Liver (tissue), 9 donors: ENCODE data around the gene CCDC186. TPM values are rescaled to one million over a fixed set of nuclear protein-coding genes. Genes with fewer than 3 reads are reported as not detected.

ENCODE experiments used
- DNase-seq: peaks from one replicate; pipeline ENCODE4 v3.0.0-alpha.2; 2017; ENCODE audit warnings: low spot score
- H3K27ac ChIP-seq, 2 donors: one replicate each; pipeline ENCODE4 v1.7.0; 2013; ENCODE audit warnings: inconsistent platforms in 2 of 2, low read length in 2 of 2, control low read depth in 1 of 2, low read depth in 1 of 2, mild to moderate bottlenecking in 1 of 2
- H3K27me3 ChIP-seq, 4 donors: one replicate each; pipeline versions ENCODE4 v1.6.1 to v1.7.0; 2013; ENCODE audit warnings: low read length in 3 of 4, inconsistent platforms in 1 of 4, mild to moderate bottlenecking in 1 of 4, moderate library complexity in 1 of 4; ENCODE audit not compliant: control insufficient read depth in 4 of 4, insufficient read depth in 4 of 4
- H3K36me3 ChIP-seq, 4 donors: one replicate each; pipeline versions ENCODE4 v1.6.1 to v1.7.0; 2013; ENCODE audit warnings: low read length in 3 of 4, mild to moderate bottlenecking in 3 of 4, low read depth in 1 of 4, moderate library complexity in 1 of 4; ENCODE audit not compliant: control insufficient read depth in 4 of 4, insufficient read depth in 3 of 4
- H3K4me1 ChIP-seq, 4 donors: one replicate each; pipeline versions ENCODE4 v1.6.1 to v1.7.0; 2013; ENCODE audit warnings: low read length in 3 of 4, mild to moderate bottlenecking in 3 of 4, moderate library complexity in 1 of 4; ENCODE audit not compliant: control insufficient read depth in 4 of 4, insufficient read depth in 4 of 4
- H3K4me3 ChIP-seq, 3 donors: one replicate each; pipeline versions ENCODE4 v1.6.1 to v1.7.0; 2013; ENCODE audit warnings: low read length in 3 of 3, control low read depth in 1 of 3, low read depth in 1 of 3, mild to moderate bottlenecking in 1 of 3
- H3K9ac ChIP-seq, 2 donors: one replicate each; pipeline ENCODE4 v1.7.0; 2013; ENCODE audit warnings: low read length in 2 of 2, mild to moderate bottlenecking in 2 of 2, moderate library complexity in 2 of 2, control low read depth in 1 of 2, low read depth in 1 of 2
- H3K9me3 ChIP-seq, 4 donors: one replicate each; pipeline versions ENCODE4 v1.6.1 to v1.7.0; 2013; ENCODE audit warnings: low read length in 3 of 4; ENCODE audit not compliant: control insufficient read depth in 4 of 4
- ATF3 ChIP-seq: IDR thresholded peaks from 2 replicates; pipeline ENCODE4 v1.6.1; 2016; ENCODE audit warnings: antibody characterized with exemption
- EGR1 ChIP-seq, 2 donors: IDR thresholded peaks; 2 replicates each; pipeline ENCODE4 v1.6.1; 2016 to 2018; ENCODE audit warnings: antibody characterized with exemption in 2 of 2, low read depth in 2 of 2
- FOXA1 ChIP-seq: IDR thresholded peaks from 2 replicates; pipeline ENCODE4 v1.6.1; 2016; ENCODE audit warnings: antibody characterized with exemption
- FOXA2 ChIP-seq: IDR thresholded peaks from 2 replicates; pipeline ENCODE4 v1.6.1; 2016; ENCODE audit warnings: antibody characterized with exemption
- GABPA ChIP-seq, 2 donors: IDR thresholded peaks in 1 of 2; conservative IDR thresholded peaks in 1 of 2; 2 replicates each; pipeline ENCODE4 v1.6.1; 2016; ENCODE audit warnings: antibody characterized with exemption in 2 of 2, mild to moderate bottlenecking in 1 of 2, moderate library complexity in 1 of 2
- HNF4G ChIP-seq: IDR thresholded peaks from 2 replicates; pipeline ENCODE4 v1.6.1; 2016; ENCODE audit warnings: antibody characterized with exemption
- JUND ChIP-seq, 2 donors: IDR thresholded peaks; 2 replicates each; pipeline ENCODE4 v1.6.1; 2016; ENCODE audit warnings: antibody characterized with exemption in 2 of 2
- NR2F2 ChIP-seq: IDR thresholded peaks from 2 replicates; pipeline ENCODE4 v1.6.1; 2016; ENCODE audit warnings: antibody characterized with exemption
- RAD21 ChIP-seq, 2 donors: IDR thresholded peaks; 2 replicates each; pipeline ENCODE4 v1.6.1; 2016; ENCODE audit warnings: antibody characterized with exemption in 2 of 2, mild to moderate bottlenecking in 2 of 2
- REST ChIP-seq: IDR thresholded peaks from 2 replicates; pipeline ENCODE4 v1.6.1; 2016; ENCODE audit warnings: antibody characterized with exemption, mild to moderate bottlenecking
- RXRA ChIP-seq, 2 donors: IDR thresholded peaks; 2 replicates each; pipeline ENCODE4 v1.6.1; 2017 to 2018; ENCODE audit warnings: antibody characterized with exemption in 2 of 2, mild to moderate bottlenecking in 1 of 2
- SP1 ChIP-seq: IDR thresholded peaks from 2 replicates; pipeline ENCODE4 v1.6.1; 2018; ENCODE audit warnings: antibody characterized with exemption, mild to moderate bottlenecking
- TAF1 ChIP-seq: conservative IDR thresholded peaks from 2 replicates; pipeline ENCODE4 v1.6.1; 2016; ENCODE audit warnings: antibody characterized with exemption, mild to moderate bottlenecking
- YY1 ChIP-seq: IDR thresholded peaks from 2 replicates; pipeline ENCODE4 v1.6.1; 2016; ENCODE audit warnings: antibody characterized with exemption, mild to moderate bottlenecking
- ZBTB33 ChIP-seq: IDR thresholded peaks from 2 replicates; pipeline ENCODE4 v1.6.1; 2016; ENCODE audit warnings: antibody characterized with exemption
- WGBS: extraction: QIAGEN DNeasy Blood & Tissue Kit; methylation state at CpG from one replicate; pipeline ENCODE4 v1.1.7; 2013; 5-methylcytosine and 5-hydroxymethylcytosine counted together
- polyA plus RNA-seq, 2 donors: library from polyadenylated mRNA; stranded (reverse) in 1 of 2; unstranded in 1 of 2; fragments of 200-250 nt in 1 of 2; fragments of >200 nt in 1 of 2; fragmentation: Nextera tagmentation in 1 of 2; extraction: Ambion mirVana in 1 of 2; gene quantifications; one replicate each; pipeline versions ENCODE4 v1.2.1 to v1.2.3, GENCODE V29; 2013 to 2015
- total RNA-seq, 2 donors: library from RNA; depleted of rRNA; stranded (reverse); fragments of >200 nt; gene quantifications; one replicate each; pipeline ENCODE4 v1.2.3, GENCODE V29; 2014
- TF ChIP-seq, protein P1 (sequence below): IDR thresholded peaks from 2 replicates; pipeline ENCODE4 v1.6.1; 2016; ENCODE audit warnings: antibody characterized with exemption
- donor health status: healthy.
- donor health status: healthy.
- donor health status: healthy.
- donor health status: healthy.
- donor health status: healthy.

Gene CCDC186
- total and polyA plus RNA-seq, 4 donors = 1.9 to 11.6 (median 6.1) TPM

- no peak for TF ChIP-seq ATF3
Observed at GRCh38 chr10:114121031-114121430, 53.0 kb downstream of the CCDC186 start (continued).

DNA sequence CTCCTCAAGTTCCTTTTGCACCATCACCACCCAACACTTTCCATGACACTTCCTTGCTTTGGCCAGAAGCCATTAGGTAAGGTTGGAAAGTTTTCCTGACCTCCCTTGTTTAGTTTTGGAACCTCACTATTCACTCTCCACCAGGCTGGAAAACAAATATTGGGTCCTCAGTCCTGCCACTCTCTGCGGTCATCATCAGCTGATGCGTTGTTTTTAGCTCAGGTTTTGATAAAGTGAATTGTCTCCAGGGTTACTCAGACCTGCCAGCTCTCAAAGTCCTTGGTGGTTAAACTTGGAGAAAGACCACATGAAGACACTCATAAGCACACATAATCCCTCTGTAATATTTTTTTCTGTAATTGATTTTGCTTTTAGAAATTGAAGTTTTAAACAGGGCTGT, 55.5 kb downstream of the CCDC186 start:
- DNase-seq = no peak
- H3K9me3 ChIP-seq = no peaks in the 10 kb centered on the region
- H3K4me1 ChIP-seq = no peaks in the 10 kb centered on the region
- 83% methylated on average over 2 of the region's 2 CpGs for WGBS
- no peak overlapping the region for H3K4me3 ChIP-seq
- H3K36me3 ChIP-seq = peaks cover 0 to 2% (median 0%) of the 10 kb centered on the region in 4 donors
- TF ChIP-seq EGR1 (IDR thresholded peaks at IDR 0.05; ENCODE audit: low read depth in 2 of 2) (no peak), GABPA (IDR thresholded peaks at IDR 0.05 in 1 of 2, conservative IDR thresholded peaks at IDR 0.05 in 1 of 2) (no peak), TAF1 (no peak), RAD21 (IDR thresholded peaks at IDR 0.05) (no peak), SP1 (no peak), FOXA2 (no peak), JUND (IDR thresholded peaks at IDR 0.05) (no peak), ZBTB33 (no peak), FOXA1 (no peak), RXRA (IDR thresholded peaks at IDR 0.05) (no peak), ATF3 (no peak), NR2F2 (no peak)
- TF ChIP-seq, protein P1, sequence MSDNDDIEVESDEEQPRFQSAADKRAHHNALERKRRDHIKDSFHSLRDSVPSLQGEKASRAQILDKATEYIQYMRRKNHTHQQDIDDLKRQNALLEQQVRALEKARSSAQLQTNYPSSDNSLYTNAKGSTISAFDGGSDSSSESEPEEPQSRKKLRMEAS = no peak
- H3K9ac ChIP-seq = no peak overlapping the region
- no peak overlapping the region for H3K27ac ChIP-seq
- no peaks in the 10 kb centered on the region for H3K27me3 ChIP-seq

DNA sequence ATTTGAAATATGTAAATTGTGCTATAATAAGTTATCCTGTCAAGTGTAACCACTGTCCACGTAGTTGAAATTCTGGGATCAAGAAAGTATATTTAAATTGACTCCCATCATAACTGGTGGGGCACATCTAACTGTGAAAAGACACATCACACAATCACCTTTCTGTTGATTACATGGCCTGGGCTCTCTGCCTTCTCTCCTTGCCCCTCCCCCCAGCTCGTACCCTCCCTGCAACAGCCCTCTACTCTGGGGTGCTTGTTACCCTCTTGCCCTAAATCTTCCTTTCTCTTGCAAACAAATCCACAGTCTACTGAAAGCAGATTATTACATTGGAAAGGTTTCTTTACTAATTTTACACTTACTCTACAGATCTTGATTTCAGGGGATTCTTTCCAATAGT, 56.3 kb downstream of the CCDC186 start:
- no peak for DNase-seq
- Histone ChIP-seq H3K4me1 (no peaks in the 10 kb centered on the region), H3K27me3 (no peaks in the 10 kb centered on the region), H3K36me3 (no peaks in the 10 kb centered on the region), H3K9me3 (no peaks in the 10 kb centered on the region), H3K9ac (no peak overlapping the region), H3K4me3 (no peak overlapping the region), H3K27ac (no peak overlapping the region)
- TF ChIP-seq, protein P1 = no peak
- WGBS = 85% methylated on average over 2 of the region's 2 CpGs

DNA sequence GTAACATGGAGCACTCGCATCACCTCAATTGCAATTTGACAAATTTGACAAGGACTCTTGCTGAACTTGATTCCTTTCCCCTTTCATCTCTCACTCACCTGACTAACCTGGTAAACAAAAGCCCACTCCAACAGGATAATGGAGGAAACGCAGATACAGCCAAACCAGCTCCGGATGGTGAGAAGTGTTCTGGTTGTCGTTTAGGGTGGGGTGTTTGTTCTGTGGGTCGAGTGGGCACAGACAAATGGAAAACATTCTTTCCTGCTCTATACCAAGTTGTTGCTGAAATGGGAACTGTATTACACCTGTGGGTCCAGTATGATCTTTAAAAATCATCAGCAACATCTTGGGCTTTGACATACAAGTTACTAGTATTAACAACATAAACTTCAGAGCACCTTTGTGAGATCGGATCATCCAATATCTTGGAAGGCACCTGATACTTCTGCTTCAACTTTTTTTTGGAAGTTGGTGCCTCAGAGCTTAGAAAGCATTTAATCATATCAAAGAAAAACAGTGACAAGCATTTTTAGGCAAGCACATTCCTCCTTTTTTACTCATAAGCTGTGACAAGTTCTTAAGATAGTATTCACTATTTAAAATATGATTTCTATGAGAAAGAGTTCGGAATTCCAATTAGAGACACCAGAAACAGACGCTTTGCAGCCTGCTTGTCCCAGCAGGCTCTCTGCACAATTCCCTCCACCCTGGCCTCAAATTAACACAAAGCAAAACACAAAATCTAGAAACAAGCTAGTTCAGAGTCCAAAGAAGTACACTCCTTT, 58.1 kb downstream of the CCDC186 start:
- H3K9me3 ChIP-seq = no peaks in the 10 kb centered on the region
- H3K4me1 ChIP-seq = no peaks in the 10 kb centered on the region
- H3K27me3 ChIP-seq = no peaks in the 10 kb centered on the region
- H3K36me3 ChIP-seq = no peaks in the 10 kb centered on the region
- no peak overlapping the region for H3K27ac ChIP-seq
- no peak for DNase-seq
- H3K4me3 ChIP-seq = no peak overlapping the region
- H3K9ac ChIP-seq = no peak overlapping the region
- 56% methylated on average over 8 of the region's 8 CpGs for WGBS
- TF ChIP-seq ATF3 (no peak), REST (no peak), SP1 (no peak), RAD21 (IDR thresholded peaks at IDR 0.05) (no peak), RXRA (IDR thresholded peaks at IDR 0.05) (no peak), ZBTB33 (no peak), HNF4G (no peak), YY1 (no peak)
